Chondrocyte (in vitro differentiated cells): ENCODE measurements around the gene DNAAF8. TPM values are rescaled to one million over a fixed set of nuclear protein-coding genes. Genes with fewer than 3 reads are reported as not detected.

Source experiments
- DNase-seq: peaks from one replicate; pipeline ENCODE4 v3.0.0; 2021; ENCODE audit warnings: mixed read lengths, low spot score
- H3K27ac Mint-ChIP-seq: one replicate; pipeline ENCODE4 v1.8.0; 2021; ENCODE audit warnings: mild to moderate bottlenecking, moderate library complexity, mixed read lengths; ENCODE audit not compliant: unreplicated experiment
- H3K27me3 Mint-ChIP-seq: 2 replicates; pipeline ENCODE4 v1.8.0; 2021; ENCODE audit warnings: low read depth, mixed read lengths
- H3K36me3 Mint-ChIP-seq: 2 replicates; pipeline ENCODE4 v1.8.0; 2021; ENCODE audit warnings: low read depth, mixed read lengths
- H3K4me1 Mint-ChIP-seq: 2 replicates; pipeline ENCODE4 v1.8.0; 2021; ENCODE audit warnings: low read depth, mild to moderate bottlenecking, mixed read lengths
- H3K4me3 Mint-ChIP-seq: one replicate; pipeline ENCODE4 v1.8.0; 2021; ENCODE audit warnings: mild to moderate bottlenecking, moderate library complexity, mixed read lengths; ENCODE audit not compliant: unreplicated experiment
- H3K9me3 Mint-ChIP-seq: 2 replicates; pipeline ENCODE4 v1.8.0; 2021; ENCODE audit warnings: low read depth, mixed read lengths
- total RNA-seq: library from RNA; stranded (reverse); gene quantifications from 3 replicates; pipeline ENCODE4 v1.2.1, GENCODE V29; 2021
- TF ChIP-seq, protein P1 (sequence below): fragments of 200-600 bp; sonication (generic); IDR thresholded peaks from 2 replicates; pipeline ENCODE4 v1.5.0; 2021; ENCODE audit warnings: antibody characterized with exemption, mild to moderate bottlenecking, moderate library complexity

DNAAF8 gene
- total RNA-seq, 1 donor from 2014 or later: 2.2 TPM

DNA sequence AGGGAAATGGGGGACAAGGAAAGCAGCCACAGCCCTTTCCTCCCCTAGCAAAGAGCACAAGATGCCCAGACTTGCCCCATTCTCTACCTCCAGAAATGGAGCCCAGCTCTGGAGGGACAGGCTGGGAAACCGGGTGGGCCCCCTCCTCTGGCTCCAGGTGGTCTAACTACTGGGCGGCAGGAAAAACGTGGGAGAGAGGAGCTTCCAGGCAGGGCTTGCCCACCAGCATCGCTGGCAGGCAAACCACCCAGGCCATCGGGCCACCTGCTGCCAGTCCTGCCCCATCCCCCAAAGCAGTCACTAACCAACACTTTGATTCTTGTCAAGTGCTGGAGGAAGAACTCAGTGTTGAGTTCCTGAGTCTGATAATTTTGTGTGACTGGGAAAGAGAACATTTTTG, 15.9 kb upstream of the DNAAF8 start:
- TF ChIP-seq, protein P1, sequence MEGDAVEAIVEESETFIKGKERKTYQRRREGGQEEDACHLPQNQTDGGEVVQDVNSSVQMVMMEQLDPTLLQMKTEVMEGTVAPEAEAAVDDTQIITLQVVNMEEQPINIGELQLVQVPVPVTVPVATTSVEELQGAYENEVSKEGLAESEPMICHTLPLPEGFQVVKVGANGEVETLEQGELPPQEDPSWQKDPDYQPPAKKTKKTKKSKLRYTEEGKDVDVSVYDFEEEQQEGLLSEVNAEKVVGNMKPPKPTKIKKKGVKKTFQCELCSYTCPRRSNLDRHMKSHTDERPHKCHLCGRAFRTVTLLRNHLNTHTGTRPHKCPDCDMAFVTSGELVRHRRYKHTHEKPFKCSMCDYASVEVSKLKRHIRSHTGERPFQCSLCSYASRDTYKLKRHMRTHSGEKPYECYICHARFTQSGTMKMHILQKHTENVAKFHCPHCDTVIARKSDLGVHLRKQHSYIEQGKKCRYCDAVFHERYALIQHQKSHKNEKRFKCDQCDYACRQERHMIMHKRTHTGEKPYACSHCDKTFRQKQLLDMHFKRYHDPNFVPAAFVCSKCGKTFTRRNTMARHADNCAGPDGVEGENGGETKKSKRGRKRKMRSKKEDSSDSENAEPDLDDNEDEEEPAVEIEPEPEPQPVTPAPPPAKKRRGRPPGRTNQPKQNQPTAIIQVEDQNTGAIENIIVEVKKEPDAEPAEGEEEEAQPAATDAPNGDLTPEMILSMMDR: no peak
- Mint-ChIP-seq H3K4me3 (no peak overlapping the region), H3K27me3 (no peaks in the 10 kb centered on the region), H3K4me1 (peaks cover 10% of the 10 kb centered on the region), H3K27ac (no peak overlapping the region), H3K36me3 (peaks cover 9% of the 10 kb centered on the region), H3K9me3 (no peaks in the 10 kb centered on the region)
- DNase-seq: no peak

DNA sequence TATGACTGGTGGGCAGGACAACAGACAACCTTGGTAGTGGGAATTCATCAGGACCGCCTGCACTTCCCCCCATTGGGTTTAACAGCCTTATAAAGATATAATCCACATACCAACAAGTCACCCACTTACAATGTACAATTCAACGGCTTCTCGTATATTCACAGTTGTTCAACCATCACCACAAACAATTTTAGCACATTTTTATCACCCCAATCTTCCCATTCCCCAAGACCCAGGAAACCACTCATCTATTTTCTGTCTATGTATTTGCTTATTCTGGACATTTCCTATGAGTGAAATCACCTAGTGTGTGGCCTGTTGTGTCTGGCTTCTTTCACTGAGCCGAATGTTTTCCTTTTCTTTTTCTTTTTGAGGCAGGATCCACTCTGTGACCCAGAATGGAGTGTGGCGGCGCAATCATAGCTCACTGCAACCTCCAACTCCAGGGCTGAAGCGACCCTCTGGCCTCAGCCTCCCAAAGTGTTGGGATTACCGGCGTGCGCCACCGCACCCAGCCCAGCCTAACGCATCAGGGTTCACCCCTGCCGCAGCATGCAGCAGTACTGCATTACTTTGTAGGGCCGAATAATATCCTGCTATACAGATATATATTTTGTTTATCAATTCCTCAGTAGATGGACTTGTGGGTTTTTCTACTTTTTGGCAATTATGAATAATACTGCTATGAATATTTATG, 11.1 kb upstream of the DNAAF8 start:
- H3K27ac Mint-ChIP-seq: peak overlapping the region; percentile 74

DNA sequence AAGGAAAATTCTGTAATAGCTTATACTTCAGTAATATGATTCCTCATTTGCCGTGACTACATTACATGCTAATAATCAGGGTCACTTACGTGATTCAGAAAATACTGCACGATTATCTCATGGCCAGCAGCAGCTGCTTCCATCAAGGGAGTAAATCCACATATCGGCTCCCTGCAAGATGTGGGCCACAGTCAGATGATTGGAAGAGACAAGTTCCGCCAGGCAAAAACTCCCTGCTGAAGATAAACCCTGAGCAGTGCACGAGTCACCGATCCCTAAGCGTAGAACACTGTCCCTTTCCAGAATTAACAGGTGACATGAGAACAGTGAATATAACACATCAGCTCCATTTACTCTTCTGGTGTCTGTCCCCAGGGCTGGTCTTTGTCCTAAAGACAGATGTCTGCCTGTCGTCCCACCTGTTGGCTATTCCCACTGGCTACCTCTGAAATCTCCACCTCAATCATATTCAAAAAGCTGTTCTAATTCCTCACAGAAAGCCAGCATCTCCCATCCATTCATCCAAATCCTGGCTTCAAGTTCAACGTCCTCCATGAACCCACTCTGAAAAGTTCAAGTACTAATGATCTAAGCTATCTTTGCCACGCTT, 9.6 kb upstream of the DNAAF8 start:
- Mint-ChIP-seq H3K9me3 (no peaks in the 10 kb centered on the region), H3K4me3 (no peak overlapping the region), H3K27me3 (no peaks in the 10 kb centered on the region), H3K36me3 (peaks cover 9% of the 10 kb centered on the region), H3K4me1 (peaks cover 10% of the 10 kb centered on the region), H3K27ac (peak overlapping the region; percentile 59)
- DNase-seq: peak; percentile 6
- TF ChIP-seq, protein P1: no peak

More for the DNA sequence above, 11.1 kb upstream of the DNAAF8 start:
- TF ChIP-seq, protein P1: no peak
- H3K9me3 Mint-ChIP-seq: no peaks in the 10 kb centered on the region
- no peaks in the 10 kb centered on the region for H3K27me3 Mint-ChIP-seq
- H3K4me1 Mint-ChIP-seq: peaks cover 10% of the 10 kb centered on the region
- peaks cover 3% of the 10 kb centered on the region for H3K36me3 Mint-ChIP-seq
- no peak overlapping the region for H3K4me3 Mint-ChIP-seq
- DNase-seq: peak; percentile 49

DNA sequence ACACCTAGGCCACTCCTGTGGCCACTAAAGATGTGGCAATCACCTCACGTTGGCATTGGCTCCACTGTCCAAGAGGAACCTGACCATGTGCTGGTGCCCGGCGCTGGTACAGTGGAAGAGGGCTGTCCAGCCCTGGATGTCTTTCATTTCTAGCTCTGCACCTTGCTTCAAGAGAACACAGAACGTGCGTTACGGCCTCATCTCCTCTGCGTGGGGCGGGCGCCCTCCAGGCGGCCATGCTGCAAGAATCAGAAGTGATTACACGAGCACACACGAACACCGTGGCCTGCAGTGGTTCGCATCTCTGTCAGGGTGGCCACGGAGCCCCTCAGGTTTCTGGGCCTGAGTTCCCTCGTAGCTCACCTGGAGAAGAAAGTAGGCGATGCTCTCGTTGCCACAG, 7.7 kb upstream of the DNAAF8 start:
- TF ChIP-seq, protein P1: no peak
- Mint-ChIP-seq H3K27ac (no peak overlapping the region), H3K36me3 (peaks cover 14% of the 10 kb centered on the region), H3K9me3 (no peaks in the 10 kb centered on the region), H3K27me3 (no peaks in the 10 kb centered on the region), H3K4me1 (peaks cover 10% of the 10 kb centered on the region), H3K4me3 (no peak overlapping the region)
- DNase-seq: no peak

DNA sequence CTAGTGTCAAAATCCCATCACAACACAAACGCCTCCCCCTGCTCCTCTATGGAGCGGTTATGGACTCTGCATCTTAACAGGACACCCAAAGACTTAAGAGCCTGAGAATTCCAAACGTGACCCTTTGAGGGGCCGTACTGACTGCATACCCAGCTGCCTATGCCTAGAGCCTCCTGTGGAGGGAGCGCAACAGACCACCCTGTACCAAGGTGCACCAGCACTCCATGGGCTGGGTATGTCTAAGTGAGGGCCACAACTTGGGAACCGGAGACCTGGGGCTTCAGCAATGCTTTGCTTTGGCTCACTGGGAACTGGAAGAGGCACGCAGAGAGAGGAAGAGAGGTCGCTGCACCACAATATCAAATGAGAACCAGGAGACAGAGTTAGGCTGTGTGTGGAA, 5.7 kb upstream of the DNAAF8 start:
- Mint-ChIP-seq H3K9me3 (no peaks in the 10 kb centered on the region), H3K27me3 (no peaks in the 10 kb centered on the region), H3K4me3 (no peak overlapping the region), H3K27ac (no peak overlapping the region), H3K4me1 (peaks cover 8% of the 10 kb centered on the region), H3K36me3 (peaks cover 14% of the 10 kb centered on the region)
- peak; percentile 60 for DNase-seq
- TF ChIP-seq, protein P1: no peak
